GM19023 (cell line): ENCODE measurements around the gene MALRD1.

Experiments used
- ATAC-seq: cut with Tn5 transposase; IDR thresholded peaks from one replicate; pipeline ENCODE4 v1.9.1; 2021; ENCODE audit warnings: mild to moderate bottlenecking, moderate library complexity; ENCODE audit not compliant: unreplicated experiment

Gene MALRD1

DNA sequence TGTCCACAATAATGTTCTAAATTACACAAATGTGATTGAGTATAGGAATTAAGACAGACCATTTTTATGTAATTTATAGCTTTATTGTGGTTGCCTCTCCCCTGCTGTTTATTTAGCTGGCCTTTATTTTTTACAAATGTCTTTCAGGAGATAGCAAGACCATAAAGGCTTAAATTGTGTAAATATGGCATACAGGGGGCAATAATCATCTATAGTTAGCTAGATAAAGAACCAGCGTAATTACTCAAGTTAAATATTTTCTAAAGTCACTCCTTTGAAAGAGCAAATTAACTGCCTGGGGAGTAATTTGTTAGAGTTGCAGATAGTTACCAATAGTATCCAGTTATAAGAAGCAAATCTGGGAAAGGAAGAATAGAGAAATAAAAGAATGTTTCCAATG, at the start of gene MALRD1:
MALRD1 (plus strand) TSS at position 313 of the 400 bp plus-strand sequence. CDS start 138 bp downstream, outside the sequence.
- ATAC-seq = no peak

DNA sequence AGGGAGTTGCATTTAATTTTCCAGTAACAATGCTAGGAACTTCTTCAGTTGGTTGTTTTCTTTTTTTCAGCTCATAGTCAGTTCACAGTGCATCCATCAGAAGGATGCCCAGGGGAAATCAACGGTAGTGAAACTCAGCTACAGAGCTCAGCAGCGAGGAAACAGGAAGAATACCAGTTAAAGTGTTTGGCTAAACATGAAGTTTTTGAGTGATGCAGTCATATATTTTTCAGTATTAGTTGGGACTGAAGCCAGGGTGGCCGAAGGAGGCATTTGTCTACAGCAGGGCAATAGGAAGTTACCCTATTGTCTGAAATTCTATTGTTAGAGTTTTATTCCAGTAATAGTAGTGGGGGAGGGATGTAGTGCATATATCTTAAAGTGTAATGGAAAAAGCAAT, 45.3 kb upstream of the MALRD1 start:
- ATAC-seq = no peak

DNA sequence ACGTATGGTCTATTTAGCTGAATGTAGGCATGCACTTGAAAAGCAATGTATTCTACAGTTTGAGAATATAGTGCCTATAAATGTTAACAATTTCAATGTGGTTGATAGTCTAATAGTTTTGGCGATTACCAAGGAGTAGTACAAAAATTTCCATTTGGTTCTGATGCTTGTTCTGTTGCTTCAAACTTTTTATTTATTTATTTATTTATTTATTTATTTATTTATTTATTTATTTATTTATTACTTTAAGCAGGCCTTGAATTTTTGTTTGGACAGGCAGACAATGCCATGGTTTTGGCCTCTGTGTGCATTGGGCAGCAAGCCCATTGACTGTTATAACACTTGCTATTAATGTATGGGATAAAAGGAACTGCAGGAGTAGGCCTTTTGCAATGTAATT, 36.5 kb upstream of the MALRD1 start:
- ATAC-seq = no peak

DNA sequence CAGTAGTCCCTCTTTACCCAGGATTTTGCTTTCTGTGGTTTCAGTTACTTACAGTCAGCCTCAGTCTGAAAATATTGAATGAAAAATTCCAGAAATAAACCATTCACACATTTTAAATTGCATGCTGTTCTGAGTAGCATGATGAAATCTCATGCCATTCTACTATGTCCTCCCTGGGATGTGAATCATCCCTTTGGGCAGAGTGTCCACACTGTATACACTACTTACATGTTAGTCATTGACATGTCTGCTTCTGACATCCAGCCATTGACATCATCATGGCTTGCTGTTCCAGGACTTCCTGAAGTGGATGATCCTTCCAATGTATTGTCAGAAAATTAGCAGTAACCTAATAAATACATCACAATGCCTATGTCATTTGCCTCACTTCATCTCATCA, 34.6 kb upstream of the MALRD1 start:
- ATAC-seq = no peak

DNA sequence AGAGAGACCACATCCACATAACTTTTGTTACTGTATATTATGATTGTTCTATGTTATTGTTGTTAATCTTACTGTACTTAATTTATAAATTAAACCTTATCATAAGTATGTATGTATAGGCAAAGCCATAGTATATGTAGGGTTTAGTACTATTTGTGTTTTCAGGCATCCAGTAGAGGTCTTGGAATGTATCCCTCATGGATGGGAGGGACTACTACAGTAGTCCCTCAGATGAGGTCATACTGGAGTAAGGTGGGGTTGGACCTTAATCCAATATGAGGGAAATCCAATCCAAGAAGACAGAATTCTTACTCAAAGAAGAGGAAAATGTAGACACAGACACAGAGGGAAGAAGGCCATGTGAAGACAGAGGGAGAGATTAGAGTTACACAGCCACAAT, 34.1 kb upstream of the MALRD1 start:
- ATAC-seq = no peak

DNA sequence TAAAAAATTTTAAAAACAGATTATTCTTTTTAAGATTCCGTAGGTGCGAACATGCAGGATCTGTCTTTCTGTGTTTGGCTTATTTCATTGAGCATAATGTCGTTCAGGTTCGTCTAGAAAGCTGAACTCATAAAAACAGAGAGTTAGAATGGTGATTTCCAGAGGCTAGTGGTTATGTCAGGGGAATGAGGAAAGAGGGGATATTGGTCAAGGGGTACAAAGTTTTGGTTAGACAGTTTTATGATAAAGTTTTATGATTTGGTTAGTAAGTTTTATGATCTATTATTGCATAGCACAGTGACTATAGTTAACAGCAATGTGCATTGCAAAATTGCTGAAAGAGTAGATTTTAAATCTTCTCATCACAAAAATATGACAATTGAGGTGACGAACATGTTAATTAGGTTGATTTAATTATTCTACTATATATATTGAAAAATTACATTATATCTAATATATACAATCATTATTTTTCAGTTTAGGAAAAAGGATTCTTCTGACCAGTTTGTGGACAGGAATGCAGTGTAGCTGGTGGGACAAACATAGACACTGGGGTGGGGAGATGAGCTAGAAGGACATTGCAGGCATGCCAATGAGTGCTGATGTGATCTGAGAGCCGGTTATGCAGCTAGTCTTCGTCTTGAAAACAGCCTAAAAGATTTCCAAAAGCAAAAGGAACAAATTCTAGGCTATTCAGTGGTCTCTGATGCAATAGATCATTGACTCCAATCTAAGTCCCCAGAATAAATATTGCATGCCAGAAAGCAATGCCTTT, 31.3 kb upstream of the MALRD1 start:
- no peak for ATAC-seq

DNA sequence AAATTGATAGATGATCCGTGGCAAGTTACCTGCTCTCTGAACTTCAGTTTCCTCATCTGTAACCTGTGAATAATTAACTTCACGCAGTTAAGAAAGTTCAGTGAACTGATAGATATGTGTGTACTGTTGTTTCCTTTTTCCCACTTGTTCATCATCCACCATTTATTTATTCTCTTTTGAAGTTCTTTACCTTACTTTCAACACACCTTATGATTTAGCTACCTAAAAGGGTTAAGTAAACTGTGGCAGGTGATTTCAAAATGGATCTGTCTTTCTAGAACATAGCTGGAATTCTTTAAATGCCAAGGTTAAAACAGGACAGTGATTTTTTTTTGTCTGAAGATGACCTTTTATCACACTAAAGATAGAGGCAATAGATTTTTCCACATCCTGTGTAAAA, 27.4 kb upstream of the MALRD1 start:
- no peak for ATAC-seq

DNA sequence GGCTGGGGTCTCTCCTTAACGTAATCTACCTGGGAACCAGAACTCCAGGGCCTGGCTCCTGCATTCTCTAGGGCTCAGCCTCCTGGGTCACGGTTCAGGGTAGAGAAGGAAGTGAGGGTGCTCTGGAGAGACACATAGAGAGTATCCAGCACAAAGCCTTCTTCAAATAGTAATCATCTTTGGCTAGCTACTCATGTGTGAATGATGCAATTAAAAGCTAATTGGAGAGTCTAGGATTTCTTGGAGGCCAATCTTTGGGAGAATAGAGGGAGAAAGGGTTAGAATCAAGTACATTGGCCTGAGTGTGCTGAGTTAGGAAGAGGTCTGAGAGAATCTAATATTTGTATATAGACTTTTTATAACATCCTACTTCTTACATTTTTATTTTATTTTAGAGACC, 24.0 kb upstream of the MALRD1 start:
- no peak for ATAC-seq

DNA sequence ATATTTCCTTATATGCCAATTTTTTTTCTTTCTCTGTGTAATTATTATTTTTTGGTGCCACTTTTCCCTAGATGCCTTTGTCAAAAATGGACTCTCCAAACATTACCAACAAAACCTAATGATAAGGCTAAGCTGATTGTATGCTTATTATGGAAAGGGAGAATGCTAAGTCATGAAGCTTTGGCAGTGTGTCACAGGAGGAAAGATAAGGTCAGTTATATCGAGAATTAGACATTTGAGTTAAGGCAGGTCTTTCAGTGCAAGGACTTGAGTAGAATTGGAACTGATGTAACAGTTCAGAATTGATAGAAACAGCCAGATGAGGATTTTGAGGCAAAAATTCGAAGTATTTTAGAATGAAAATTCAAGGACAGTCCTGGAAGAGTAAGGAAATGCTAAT, 16.8 kb upstream of the MALRD1 start:
- no peak for ATAC-seq

DNA sequence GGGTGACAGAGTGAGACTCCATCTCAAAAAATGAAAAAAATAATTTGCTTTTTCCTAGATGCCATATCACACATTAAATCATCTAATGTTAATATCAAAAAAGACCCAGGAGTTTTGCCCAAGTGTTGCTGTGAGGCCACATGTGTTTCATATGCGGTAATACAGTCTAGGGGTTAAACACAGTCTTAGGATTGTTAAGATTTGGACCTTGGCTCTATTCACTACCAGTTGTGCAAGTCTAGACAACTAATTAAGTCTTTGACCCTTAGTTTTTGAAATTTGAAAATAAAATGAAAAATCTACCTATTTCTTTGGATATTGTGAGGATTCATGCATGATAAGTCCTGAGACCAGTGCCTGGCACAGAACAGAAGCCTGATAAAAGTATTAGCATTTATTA, 14.9 kb upstream of the MALRD1 start:
- no peak for ATAC-seq

DNA sequence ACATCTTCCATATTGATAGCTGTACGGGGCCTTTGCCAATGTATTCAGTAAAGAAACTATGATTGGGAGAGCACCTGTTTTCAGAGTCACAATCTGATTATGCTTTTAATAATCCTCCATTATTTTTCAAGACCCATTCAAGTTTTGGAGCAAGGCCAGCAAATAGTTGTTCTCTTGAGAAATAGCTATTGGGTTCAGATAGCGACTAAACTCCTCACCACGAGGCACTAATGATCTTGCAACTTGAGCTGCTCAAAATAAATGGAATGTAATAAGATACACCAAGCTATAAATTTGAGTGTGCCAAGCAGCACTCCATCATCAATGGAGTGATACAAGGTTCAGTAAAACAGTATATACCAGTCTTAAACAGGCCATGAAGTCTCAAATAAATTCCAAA, 7.4 kb upstream of the MALRD1 start:
- ATAC-seq = no peak

DNA sequence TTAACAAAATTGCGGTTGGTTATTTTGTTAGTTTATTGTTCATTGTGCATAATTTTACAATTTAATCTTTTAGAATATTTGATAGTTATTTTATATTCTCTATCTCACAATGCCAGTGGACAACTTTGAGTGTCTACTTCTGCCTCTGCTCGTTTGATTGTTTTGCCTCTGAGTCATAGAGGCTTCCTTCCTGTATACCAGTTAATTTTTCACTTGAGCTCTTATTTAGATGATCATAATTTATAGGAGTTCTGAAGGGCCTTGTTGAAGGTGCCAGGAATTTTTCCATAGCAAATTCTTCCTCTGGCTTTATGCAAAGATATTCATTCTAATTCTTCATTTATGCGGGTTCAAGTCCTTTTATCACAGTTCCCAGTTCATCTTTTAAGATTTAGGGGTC, 5.2 kb upstream of the MALRD1 start:
- ATAC-seq = no peak

DNA sequence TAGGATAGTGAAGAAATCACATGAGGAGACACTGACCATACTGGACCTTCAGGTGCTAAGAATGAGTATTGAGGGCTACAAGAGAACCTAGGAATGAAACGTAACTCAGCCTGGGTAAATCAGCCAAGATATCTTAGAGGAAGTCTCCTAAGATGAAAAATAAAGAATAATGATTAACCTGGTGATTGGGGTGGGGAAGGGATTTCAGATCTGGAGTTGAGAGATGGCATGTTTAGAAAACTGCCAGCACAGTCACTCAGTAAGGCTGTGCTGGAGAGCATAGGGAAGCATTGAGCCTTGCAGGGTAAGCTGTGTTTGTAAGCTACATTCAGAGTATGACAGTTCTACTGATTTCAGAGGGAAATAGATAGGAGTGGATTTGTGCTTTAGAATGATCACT, 1.9 kb upstream of the MALRD1 start:
- ATAC-seq = no peak

DNA sequence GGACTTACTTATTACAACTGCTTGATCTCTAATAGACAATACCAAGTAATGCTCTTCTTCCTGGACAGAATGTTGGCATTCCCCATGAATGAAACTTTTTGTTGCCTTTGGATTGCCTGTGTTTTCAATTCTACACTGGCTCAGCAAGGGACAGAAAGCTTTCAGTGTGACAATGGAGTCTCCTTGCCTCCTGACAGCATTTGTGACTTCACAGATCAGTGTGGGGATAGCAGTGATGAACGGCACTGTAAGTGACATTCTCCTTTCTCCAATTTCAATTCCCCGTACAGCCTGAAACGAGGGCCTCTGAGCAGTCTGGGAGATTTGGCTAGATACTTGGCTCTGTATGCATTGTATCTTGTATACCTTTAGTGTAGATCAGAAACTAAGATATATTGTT, 290 bp downstream of the MALRD1 start:
- ATAC-seq = no peak

DNA sequence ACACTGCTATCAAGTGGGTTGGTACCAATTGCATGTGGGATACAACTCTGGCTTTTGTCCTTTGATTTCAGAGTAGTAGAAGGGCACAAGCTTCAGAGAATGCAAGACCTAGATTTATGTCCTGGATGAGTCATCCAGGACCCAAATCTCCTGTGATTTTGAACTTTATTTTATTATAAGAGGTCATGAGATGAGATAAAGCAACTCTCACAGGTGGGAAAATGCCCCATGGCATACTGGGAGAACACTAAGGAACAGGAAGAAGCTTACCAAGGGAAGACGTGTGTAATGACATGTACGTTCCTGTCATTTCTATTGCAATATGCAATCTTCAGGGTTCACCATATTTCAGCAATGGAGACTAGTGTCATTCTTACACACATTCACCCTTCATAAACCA, 966 bp downstream of the MALRD1 start:
- no peak for ATAC-seq

DNA sequence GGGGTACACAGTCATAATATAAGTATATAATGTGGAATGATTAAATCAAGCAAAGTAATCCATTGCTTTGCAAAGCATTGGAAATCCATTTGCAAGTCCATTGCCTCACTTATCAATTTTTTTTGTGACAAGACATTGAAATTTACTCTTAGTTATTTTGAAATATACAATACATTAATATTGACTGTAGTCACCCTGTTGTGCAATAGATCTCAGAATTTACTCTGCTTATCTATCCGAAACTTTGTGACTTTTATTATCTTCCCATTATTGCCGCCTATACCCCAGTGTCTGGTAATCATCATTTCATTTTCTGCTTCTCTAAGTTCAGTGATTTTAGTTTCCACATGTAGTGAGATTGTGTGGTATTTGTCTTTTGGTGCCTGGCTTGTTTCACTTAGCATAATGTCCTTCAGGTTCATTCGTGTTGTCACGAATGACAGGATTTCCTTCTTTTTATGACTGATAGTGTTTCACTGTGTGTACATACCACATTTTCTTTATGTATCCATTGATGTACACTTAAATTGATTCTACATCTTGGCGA, 5.8 kb downstream of the MALRD1 start:
- no peak for ATAC-seq

DNA sequence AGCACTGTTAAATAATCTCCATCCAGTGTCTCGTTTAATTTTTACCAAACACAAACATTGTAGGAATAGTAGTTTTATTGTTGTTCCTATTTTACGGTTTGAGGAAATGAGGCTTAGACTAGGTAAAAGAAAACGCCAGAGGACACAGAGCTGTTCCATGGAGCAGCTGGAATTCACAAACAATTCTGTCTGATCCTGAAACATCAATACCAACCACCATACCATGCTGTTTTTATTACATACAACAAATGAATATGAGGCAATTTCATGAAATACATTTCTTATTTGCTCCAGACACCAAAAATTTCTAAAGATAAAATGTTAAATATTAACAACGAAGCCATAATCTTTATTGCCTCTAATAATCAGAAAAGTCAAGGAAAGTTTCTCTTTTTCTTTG, 9.4 kb downstream of the MALRD1 start:
- no peak for ATAC-seq

DNA sequence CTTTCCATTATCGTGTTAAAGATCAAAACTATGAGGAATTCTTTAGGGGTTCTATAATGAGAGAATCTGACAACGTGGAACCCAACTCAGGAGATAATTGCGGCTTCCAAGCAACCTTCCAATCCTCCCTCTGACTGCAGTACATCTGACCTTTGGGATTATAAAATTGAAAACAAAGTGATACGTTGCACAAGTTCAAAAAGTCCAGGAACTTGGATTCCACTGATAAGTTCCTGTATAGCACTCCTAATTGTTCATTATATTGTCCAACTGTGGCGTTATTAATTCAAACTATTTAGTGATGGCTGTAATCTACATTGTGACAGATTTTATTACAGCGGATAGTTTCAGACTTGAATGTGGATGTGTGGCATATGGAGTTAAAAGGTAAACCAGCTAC, 15.4 kb downstream of the MALRD1 start:
- no peak for ATAC-seq

DNA sequence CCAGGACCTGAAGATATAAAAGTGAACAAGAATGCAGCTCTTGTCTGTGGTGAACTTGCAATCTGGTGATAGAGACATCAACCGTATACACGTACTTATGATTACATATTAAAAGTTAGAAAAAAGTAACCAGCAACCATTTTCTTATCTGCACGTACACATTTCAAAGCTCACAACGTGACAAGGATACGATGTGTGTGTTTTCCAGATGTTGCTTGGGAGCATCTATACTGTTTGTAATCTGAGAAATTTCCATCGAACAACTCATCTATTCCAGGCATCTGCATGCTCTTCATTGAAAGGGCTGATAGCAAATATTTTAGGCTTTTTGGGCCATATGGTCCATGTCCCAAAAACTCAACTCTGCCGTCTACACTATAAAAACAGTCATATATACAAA, 23.3 kb downstream of the MALRD1 start:
- ATAC-seq = no peak

DNA sequence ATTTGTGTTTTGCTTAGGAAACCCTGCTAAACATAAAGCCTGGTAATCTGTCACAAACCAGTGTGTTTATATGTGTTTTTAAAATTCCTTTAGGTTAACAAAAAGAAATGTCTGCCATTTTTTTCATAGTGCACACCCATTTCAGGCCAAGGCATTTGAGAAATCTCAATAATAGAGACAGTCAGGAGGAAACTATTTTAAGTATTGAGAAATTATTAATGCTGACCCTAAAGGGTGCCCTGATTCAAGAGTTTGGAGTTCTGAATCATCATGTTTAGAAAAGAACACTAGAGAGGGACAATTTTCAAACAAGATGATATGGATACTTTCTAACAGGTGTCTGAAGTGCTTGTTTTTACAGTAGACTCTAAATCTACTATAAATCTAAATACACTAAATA, 28.7 kb downstream of the MALRD1 start:
- no peak for ATAC-seq

DNA sequence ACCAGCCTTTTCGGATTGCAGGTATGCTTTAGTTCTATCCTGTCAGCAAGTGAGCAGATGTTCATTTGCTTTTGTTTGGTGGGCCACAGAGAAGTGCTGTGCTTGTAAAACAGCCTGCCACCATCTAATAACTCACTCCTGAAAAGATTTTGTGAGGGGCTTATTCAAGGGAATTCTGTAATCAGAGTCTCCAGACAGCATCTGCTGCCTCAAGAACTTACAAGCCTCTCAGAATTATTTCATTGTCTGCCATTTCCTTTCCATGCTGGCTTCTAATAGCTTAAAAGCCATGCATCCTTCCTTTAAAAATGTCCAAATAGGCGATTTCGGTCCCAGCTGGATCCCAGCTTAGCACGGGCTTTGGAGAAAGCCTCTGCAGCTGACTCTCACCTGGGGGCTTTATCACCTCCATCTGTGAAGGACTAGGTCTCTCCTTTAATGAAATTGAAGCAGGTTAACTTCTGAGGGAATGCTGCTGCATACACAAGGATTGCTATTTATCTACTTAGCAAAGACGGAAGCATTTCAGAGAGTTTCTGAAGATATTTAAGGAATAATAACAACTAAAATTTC, 48.0 kb downstream of the MALRD1 start:
- no peak for ATAC-seq

DNA sequence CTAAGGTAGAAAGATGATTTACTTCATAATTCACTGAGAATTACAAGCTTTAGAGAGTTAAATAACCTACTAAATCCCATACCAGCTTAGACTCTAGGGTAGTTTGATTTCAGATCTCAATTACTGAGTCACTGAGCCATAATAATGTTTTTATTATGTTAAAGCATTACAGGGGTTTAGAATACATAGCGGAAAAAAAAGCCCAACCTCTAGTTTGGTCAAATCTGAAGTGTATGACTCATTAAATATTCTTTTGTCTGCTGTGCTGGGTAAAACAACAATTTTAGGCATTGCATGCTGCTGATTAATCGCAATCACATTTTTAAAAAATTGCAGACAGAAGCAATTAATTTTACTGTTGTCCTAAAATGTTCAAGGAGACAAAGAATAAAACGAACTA, 48.5 kb downstream of the MALRD1 start:
- ATAC-seq = no peak

DNA sequence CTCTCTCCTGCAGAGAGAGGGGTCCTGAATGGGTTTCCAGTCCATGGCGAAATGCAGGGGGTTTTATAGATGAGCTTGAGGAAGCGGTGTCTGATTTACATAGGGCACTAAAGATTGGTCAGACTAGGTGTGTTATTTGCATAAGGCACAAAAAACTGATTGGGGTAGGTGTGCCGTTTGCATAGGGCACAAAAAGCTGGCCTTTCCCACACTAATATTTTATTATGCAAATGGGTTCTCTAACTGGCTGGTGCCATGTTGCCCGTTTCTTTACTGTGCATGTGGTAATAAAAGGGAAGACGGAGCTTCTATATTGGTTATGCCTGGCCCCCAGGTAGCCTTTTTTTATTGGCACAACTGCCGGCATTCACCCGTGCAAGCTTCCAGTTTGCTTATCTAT, 50.2 kb downstream of the MALRD1 start:
- ATAC-seq = no peak
